SH-SY5Y (cell line): ENCODE results near the gene TBX2.

Experiments used
- GATA2 ChIP-seq: IDR thresholded peaks from 2 replicates; pipeline ENCODE4 v1.6.1; 2011; ENCODE audit warnings: mild to moderate bottlenecking, low read depth, low read length
- GATA3 ChIP-seq: IDR thresholded peaks from 2 replicates; pipeline ENCODE4 v1.6.1; 2011; ENCODE audit warnings: low read depth, mild to moderate bottlenecking, low read length, moderate library complexity

GRCh38 chr17:61371606-61372005 is 28.0 kb upstream of the TBX2 start:
- TF ChIP-seq GATA3 (no peak), GATA2 (no peak)
